SH-SY5Y (cell line): Measurements from ENCODE around the gene RASAL2.

Experiments used
- GATA2 ChIP-seq: IDR thresholded peaks from 2 replicates; pipeline ENCODE4 v1.6.1; 2011; ENCODE audit warnings: mild to moderate bottlenecking, low read depth, low read length
- GATA3 ChIP-seq: IDR thresholded peaks from 2 replicates; pipeline ENCODE4 v1.6.1; 2011; ENCODE audit warnings: low read depth, mild to moderate bottlenecking, low read length, moderate library complexity

RASAL2 gene

GRCh38 chr1:178452013-178452412 lies 358.1 kb downstream of the RASAL2 start:
- TF ChIP-seq GATA2 (no peak), GATA3 (no peak)

GRCh38 chr1:178456472-178456871 lies 362.6 kb downstream of the RASAL2 start:
- TF ChIP-seq GATA2: no peak
- TF ChIP-seq GATA3: no peak

GRCh38 chr1:178457651-178458050 lies 363.7 kb downstream of the RASAL2 start:
- no peak for TF ChIP-seq GATA2

GRCh38 chr1:178458203-178458602 lies 364.3 kb downstream of the RASAL2 start:
- TF ChIP-seq GATA3 (no peak), GATA2 (no peak)

GRCh38 chr1:178461104-178461503 lies 367.2 kb downstream of the RASAL2 start:
- no peak for TF ChIP-seq GATA2

- TF ChIP-seq GATA3 (no peak), GATA2 (no peak)
Measured at GRCh38 chr1:178461701-178462100, 367.8 kb downstream of the RASAL2 start.

- TF ChIP-seq GATA2 (no peak), GATA3 (no peak)
Measured at GRCh38 chr1:178464141-178464540, 370.2 kb downstream of the RASAL2 start.

- TF ChIP-seq GATA2: no peak
- TF ChIP-seq GATA3: no peak
Measured at GRCh38 chr1:178464566-178464965, 370.7 kb downstream of the RASAL2 start.

GRCh38 chr1:178465011-178465410 lies 371.1 kb downstream of the RASAL2 start:
- TF ChIP-seq GATA3 (no peak), GATA2 (no peak)

GRCh38 chr1:178467837-178468236 lies 373.9 kb downstream of the RASAL2 start:
- TF ChIP-seq GATA3 (no peak), GATA2 (no peak)

GRCh38 chr1:178470411-178470960 lies 376.6 kb downstream of the RASAL2 start:
- no peak for TF ChIP-seq GATA2
- TF ChIP-seq GATA3: no peak

GRCh38 chr1:178472531-178472930 lies 378.6 kb downstream of the RASAL2 start:
- TF ChIP-seq GATA2: no peak
- TF ChIP-seq GATA3: no peak

GRCh38 chr1:178477373-178477772 lies 383.5 kb downstream of the RASAL2 start:
- TF ChIP-seq GATA3: no peak
- no peak for TF ChIP-seq GATA2

GRCh38 chr1:178477841-178478240 lies 383.9 kb downstream of the RASAL2 start:
- TF ChIP-seq GATA3 (no peak), GATA2 (no peak)

GRCh38 chr1:178483251-178483957 lies 389.5 kb downstream of the RASAL2 start:
- TF ChIP-seq GATA3 (no peak), GATA2 (no peak)
